Aorta (tissue), 5 donors: ENCODE measurements around the gene PPP1R15A. TPM values are rescaled to one million over a fixed set of nuclear protein-coding genes. Genes with fewer than 3 reads are reported as not detected.

ENCODE experiments used
- ATAC-seq: fragments of 200-7000 bp; cut with Tn5 transposase; one replicate; pipeline ENCODE4 v1.9.1; 2022; ENCODE audit warnings: moderate library complexity; ENCODE audit not compliant: low FRiP score
- DNase-seq, 2 donors: peaks; one replicate each; pipeline ENCODE4 v3.0.0-alpha.2; 2020
- H3K27ac ChIP-seq, 2 donors: one replicate each; pipeline ENCODE4 v1.5.1; 2013; ENCODE audit warnings: low read length in 2 of 2, mild to moderate bottlenecking in 2 of 2, moderate library complexity in 2 of 2, control low read depth in 1 of 2, inconsistent platforms in 1 of 2, low read depth in 1 of 2
- H3K27me3 ChIP-seq, 2 donors: one replicate each; pipeline ENCODE4 v1.6.1; 2013; ENCODE audit warnings: control low read depth in 1 of 2, low read length in 1 of 2, mild to moderate bottlenecking in 1 of 2, moderate library complexity in 1 of 2; ENCODE audit not compliant: insufficient read depth in 2 of 2, control insufficient read depth in 1 of 2
- H3K36me3 ChIP-seq, 2 donors: one replicate each; pipeline ENCODE4 v1.6.1; 2013; ENCODE audit warnings: control low read depth in 1 of 2, low read length in 1 of 2, mild to moderate bottlenecking in 1 of 2; ENCODE audit not compliant: insufficient read depth in 2 of 2, control insufficient read depth in 1 of 2
- H3K4me1 ChIP-seq, 2 donors: one replicate each; pipeline ENCODE4 v1.6.1; 2013; ENCODE audit warnings: low read length in 2 of 2, control low read depth in 1 of 2, mild to moderate bottlenecking in 1 of 2, moderate library complexity in 1 of 2; ENCODE audit not compliant: insufficient read depth in 2 of 2, control insufficient read depth in 1 of 2
- H3K4me3 ChIP-seq, 2 donors: one replicate each; pipeline ENCODE4 v1.5.1; 2013; ENCODE audit warnings: low read length in 2 of 2, control low read depth in 1 of 2, mild to moderate bottlenecking in 1 of 2
- H3K9me3 ChIP-seq: one replicate; pipeline ENCODE4 v1.6.1; 2013; ENCODE audit warnings: mild to moderate bottlenecking, low read length; ENCODE audit not compliant: control insufficient read depth
- WGBS, 2 donors: extraction: QIAGEN DNeasy Blood & Tissue Kit; methylation state at CpG; one replicate each; pipeline ENCODE4 v1.1.7; 2013; 5-methylcytosine and 5-hydroxymethylcytosine counted together
- intact Hi-C, 2 donors: fragments of 100-400 bp; cut with DNase I; formaldehyde crosslinking; loops; one replicate each; pipeline versions ENCODE4 v1.14.2 to v1.15.0; 2022
- polyA plus RNA-seq, 2 donors: library from polyadenylated mRNA; stranded (reverse); fragments of 200-250 nt; gene quantifications; one replicate each; pipeline ENCODE4 v1.2.3, GENCODE V29; 2013
- total RNA-seq, 2 donors: library from RNA; stranded (reverse); fragmentation: NEBNext Ultra II Directional; extraction: Animal tissue kit (Norgen Biotek cat#: 25700); gene quantifications; one replicate each; pipeline ENCODE4 v1.2.1, GENCODE V29; 2021
- donor health status: healthy with polysubstance abuse.
- donor health status: Bipolar disorder and iron deficiency.
- donor health status: DM: no; HTN: no; CAD: no.
- donor health status: DM: no; HTN: no; CAD: no.
- donor health status: DM: yes; HTN: yes; CAD: no.

The PPP1R15A gene
- total and polyA plus RNA-seq, 4 donors: 57.2 to 182 (median 80.1) TPM

DNA sequence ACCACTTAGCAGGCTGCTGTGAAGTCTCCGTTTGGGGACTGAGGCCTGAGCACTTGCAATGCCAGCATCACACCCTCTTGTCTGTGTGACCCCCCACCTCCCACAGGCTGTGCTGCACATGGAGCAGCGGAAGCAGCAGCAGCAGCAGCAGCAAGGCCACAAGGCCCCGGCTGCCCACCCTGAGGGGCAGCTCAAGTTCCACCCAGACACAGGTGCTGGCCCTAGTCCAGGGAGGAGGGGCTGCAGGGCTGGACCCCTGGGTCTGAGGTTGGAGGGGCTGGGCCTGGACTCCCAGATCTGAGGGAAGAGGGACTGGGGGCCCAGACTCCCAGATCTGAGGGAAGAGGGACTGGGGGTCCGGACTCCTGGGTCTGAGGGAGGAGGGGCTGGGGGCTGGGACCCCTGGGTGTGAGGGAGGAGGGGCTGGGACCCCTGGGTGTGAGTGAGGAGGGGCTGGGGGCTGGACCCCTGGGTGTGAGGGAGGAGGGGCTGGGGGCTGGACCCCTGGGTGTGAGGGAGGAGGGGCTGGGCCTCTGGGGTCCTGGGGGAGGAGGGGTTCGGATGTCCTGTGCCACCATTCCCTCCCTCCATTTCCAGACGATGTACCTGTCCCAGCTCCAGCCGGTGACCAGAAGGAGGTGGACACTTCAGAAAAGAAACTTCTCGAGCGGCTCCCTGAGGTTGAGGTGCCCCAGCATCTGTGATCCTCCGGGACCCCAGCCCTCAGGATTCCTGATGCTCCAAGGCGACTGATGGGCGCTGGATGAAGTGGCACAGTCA lies 49.7 kb downstream of the PPP1R15A start:
- H3K4me1 ChIP-seq: no peaks in the 10 kb centered on the region
- H3K36me3 ChIP-seq: no peaks in the 10 kb centered on the region
- H3K4me3 ChIP-seq: no peak overlapping the region
- DNase-seq: no peak
- WGBS, 2 donors: 87 to 94% methylated on average over 10 to 12 of the region's 12 CpGs
- H3K27me3 ChIP-seq: no peaks in the 10 kb centered on the region
- no peak for ATAC-seq
- intact Hi-C loops: no loop called here
- H3K9me3 ChIP-seq: no peaks in the 10 kb centered on the region
- no peak overlapping the region for H3K27ac ChIP-seq

DNA sequence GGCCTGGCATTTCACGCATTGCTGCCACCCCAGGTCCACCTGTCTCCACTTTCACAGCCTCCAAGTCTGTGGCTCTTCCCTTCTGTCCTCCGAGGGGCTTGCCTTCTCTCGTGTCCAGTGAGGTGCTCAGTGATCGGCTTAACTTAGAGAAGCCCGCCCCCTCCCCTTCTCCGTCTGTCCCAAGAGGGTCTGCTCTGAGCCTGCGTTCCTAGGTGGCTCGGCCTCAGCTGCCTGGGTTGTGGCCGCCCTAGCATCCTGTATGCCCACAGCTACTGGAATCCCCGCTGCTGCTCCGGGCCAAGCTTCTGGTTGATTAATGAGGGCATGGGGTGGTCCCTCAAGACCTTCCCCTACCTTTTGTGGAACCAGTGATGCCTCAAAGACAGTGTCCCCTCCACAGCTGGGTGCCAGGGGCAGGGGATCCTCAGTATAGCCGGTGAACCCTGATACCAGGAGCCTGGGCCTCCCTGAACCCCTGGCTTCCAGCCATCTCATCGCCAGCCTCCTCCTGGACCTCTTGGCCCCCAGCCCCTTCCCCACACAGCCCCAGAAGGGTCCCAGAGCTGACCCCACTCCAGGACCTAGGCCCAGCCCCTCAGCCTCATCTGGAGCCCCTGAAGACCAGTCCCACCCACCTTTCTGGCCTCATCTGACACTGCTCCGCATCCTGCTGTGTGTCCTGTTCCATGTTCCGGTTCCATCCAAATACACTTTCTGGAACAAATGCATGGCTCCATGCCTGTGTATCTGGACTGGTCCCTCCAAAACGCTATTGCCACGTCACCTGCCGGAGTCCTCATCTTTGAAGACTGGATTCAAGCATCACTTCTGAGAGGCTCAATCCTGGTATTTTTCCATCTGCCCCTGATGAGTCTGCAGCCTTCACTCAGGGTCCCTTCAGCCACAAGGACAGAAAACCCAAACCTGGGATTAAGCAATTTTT lies 50.6 kb downstream of the PPP1R15A start:
- no peaks in the 10 kb centered on the region for H3K9me3 ChIP-seq
- no peaks in the 10 kb centered on the region for H3K27me3 ChIP-seq
- no peaks in the 10 kb centered on the region for H3K36me3 ChIP-seq
- no peaks in the 10 kb centered on the region for H3K4me1 ChIP-seq
- H3K4me3 ChIP-seq: no peak overlapping the region
- intact Hi-C loops: no loop called here
- DNase-seq (no peak), ATAC-seq (no peak)
- 76 to 79% methylated on average over 18 of the region's 18 CpGs for WGBS, 2 donors
- H3K27ac ChIP-seq: no peak overlapping the region

DNA sequence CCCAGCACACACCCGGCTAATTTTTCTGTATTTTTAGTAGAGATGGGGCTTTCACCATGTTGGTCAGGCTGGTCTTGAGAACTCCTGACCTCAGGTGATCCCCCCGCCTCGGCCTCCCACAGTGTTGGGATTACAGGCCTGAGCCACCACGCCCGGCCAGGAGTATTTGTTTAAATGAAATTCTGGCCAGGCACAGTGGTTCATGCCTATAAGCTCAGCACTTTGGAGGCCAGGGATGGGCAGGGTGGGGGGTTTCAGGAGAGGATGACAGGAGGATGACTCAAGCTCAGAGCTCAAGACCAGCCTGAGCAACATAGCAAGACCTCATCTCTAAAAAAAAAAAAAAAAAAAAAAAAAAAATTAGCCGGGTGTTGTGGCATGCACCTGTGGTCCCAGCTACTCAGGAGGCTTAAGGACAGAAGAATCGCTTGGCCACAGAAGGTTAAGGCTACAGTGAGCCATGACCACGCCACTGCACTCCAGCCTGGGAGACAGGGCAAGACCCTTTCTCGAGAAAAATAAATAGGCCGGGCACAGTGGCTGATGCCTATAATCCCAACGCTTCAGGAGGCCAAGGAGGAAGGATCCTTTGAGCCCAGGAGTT lies 53.1 kb downstream of the PPP1R15A start:
- intact Hi-C loops: loop anchor here in 1 of 2 donors (5.0 kb wide), 1 partner anchor 37 kb away; no protein-coding TSS in a partner anchor
- Histone ChIP-seq H3K36me3 (no peaks in the 10 kb centered on the region), H3K27ac (no peak overlapping the region), H3K4me3 (no peak overlapping the region), H3K9me3 (no peaks in the 10 kb centered on the region), H3K4me1 (no peaks in the 10 kb centered on the region), H3K27me3 (no peaks in the 10 kb centered on the region)
- WGBS, 2 donors: 78 to 88% methylated on average over 11 of the region's 11 CpGs
- DNase-seq (no peak), ATAC-seq (no peak)

Other genes starting within 250 kb of the PPP1R15A start
Only the 30 nearest of the 32 such genes appear.
- gene DBP, start 235.0 kb upstream of the PPP1R15A start, total RNA-seq: 10 to 100 TPM in 1 of 2 donors, 1 to 10 TPM in 1; 1.5 to 10.7 TPM
- gene DBP, start 235.0 kb upstream of the PPP1R15A start, polyA plus RNA-seq: 1 to 10 TPM; 5.3 to 6.8 TPM
- 10 to 100 TPM in 1 of 2 donors, 1 to 10 TPM in 1; 6.4 to 12.0 TPM for gene CA11, start 226.2 kb upstream of the PPP1R15A start, total RNA-seq
- 10 to 100 TPM; 13.9 to 59.5 TPM for gene CA11, start 226.2 kb upstream of the PPP1R15A start, polyA plus RNA-seq
- under 1 TPM; 0.52 to 0.96 TPM for gene NTN5, start 199.4 kb upstream of the PPP1R15A start, total RNA-seq
- gene NTN5, start 199.4 kb upstream of the PPP1R15A start, polyA plus RNA-seq: 1 to 10 TPM in 1 of 2 donors, not detected in 1; 2.0 TPM
- not detected for gene FUT2, start 176.4 kb upstream of the PPP1R15A start, total RNA-seq
- 1 to 10 TPM in 1 of 2 donors, not detected in 1; 2.8 TPM for gene FUT2, start 176.4 kb upstream of the PPP1R15A start, polyA plus RNA-seq
- gene MAMSTR, start 152.7 kb upstream of the PPP1R15A start, total RNA-seq: 1 to 10 TPM in 1 of 2 donors, under 1 TPM in 1; 0.58 to 3.7 TPM
- 1 to 10 TPM in 1 of 2 donors, under 1 TPM in 1; 1.00 to 3.3 TPM for gene MAMSTR, start 152.7 kb upstream of the PPP1R15A start, polyA plus RNA-seq
- gene RASIP1, start 131.8 kb upstream of the PPP1R15A start, total RNA-seq: 10 to 100 TPM; 15.4 to 31.2 TPM
- gene RASIP1, start 131.8 kb upstream of the PPP1R15A start, polyA plus RNA-seq: 1 to 10 TPM; 1.8 to 3.4 TPM
- 1 to 10 TPM in 1 of 2 donors, under 1 TPM in 1; 0.66 to 1.6 TPM for gene IZUMO1, start 125.5 kb upstream of the PPP1R15A start, total RNA-seq
- under 1 TPM in 1 of 2 donors, not detected in 1; 0.10 TPM for gene IZUMO1, start 125.5 kb upstream of the PPP1R15A start, polyA plus RNA-seq
- gene FUT1, start 119.8 kb upstream of the PPP1R15A start, total RNA-seq: 1 to 10 TPM; 2.3 to 4.4 TPM
- under 1 TPM in 1 of 2 donors, not detected in 1; 0.05 TPM for gene FUT1, start 119.8 kb upstream of the PPP1R15A start, polyA plus RNA-seq
- not detected for gene FGF21, start 116.9 kb upstream of the PPP1R15A start, total RNA-seq
- not detected for gene FGF21, start 116.9 kb upstream of the PPP1R15A start, polyA plus RNA-seq
- gene BCAT2, start 61.4 kb upstream of the PPP1R15A start, total RNA-seq: 10 to 100 TPM; 22.4 to 29.5 TPM
- 10 to 100 TPM; 22.5 to 61.6 TPM for gene BCAT2, start 61.4 kb upstream of the PPP1R15A start, polyA plus RNA-seq
- 10 to 100 TPM; 13.7 to 16.1 TPM for gene HSD17B14, start 35.9 kb upstream of the PPP1R15A start, total RNA-seq
- 10 to 100 TPM; 14.3 to 18.9 TPM for gene HSD17B14, start 35.9 kb upstream of the PPP1R15A start, polyA plus RNA-seq
- gene PLEKHA4, start 3.8 kb upstream of the PPP1R15A start, total RNA-seq: 10 to 100 TPM; 94.9 to 97.2 TPM
- 100 to 1,000 TPM; 193 to 223 TPM for gene PLEKHA4, start 3.8 kb upstream of the PPP1R15A start, polyA plus RNA-seq
- 1 to 10 TPM in 1 of 2 donors, under 1 TPM in 1; 0.84 to 1.3 TPM for gene TULP2, start 26.3 kb downstream of the PPP1R15A start, total RNA-seq
- gene TULP2, start 26.3 kb downstream of the PPP1R15A start, polyA plus RNA-seq: not detected
- 100 to 1,000 TPM; 276 to 380 TPM for gene NUCB1, start 27.9 kb downstream of the PPP1R15A start, total RNA-seq
- 100 to 1,000 TPM in 1 of 2 donors, 10 to 100 TPM in 1; 82.9 to 375 TPM for gene NUCB1, start 27.9 kb downstream of the PPP1R15A start, polyA plus RNA-seq
- under 1 TPM in 1 of 2 donors, not detected in 1; 0.84 TPM for gene DHDH, start 61.3 kb downstream of the PPP1R15A start, total RNA-seq
- gene DHDH, start 61.3 kb downstream of the PPP1R15A start, polyA plus RNA-seq: 1 to 10 TPM in 1 of 2 donors, not detected in 1; 1.3 TPM
- gene BAX, start 82.5 kb downstream of the PPP1R15A start, total RNA-seq: 10 to 100 TPM; 69.6 to 79.9 TPM
- 10 to 100 TPM; 81.4 to 83.9 TPM for gene BAX, start 82.5 kb downstream of the PPP1R15A start, polyA plus RNA-seq
- 1,000 to 10,000 TPM; 3,184 to 3,823 TPM for gene FTL, start 92.9 kb downstream of the PPP1R15A start, total RNA-seq
- over 10,000 TPM in 1 of 2 donors, 1,000 to 10,000 TPM in 1; 6,798 to 17,889 TPM for gene FTL, start 92.9 kb downstream of the PPP1R15A start, polyA plus RNA-seq
- gene GYS1, start 120.9 kb downstream of the PPP1R15A start, total RNA-seq: 10 to 100 TPM; 47.5 to 61.9 TPM
- gene GYS1, start 120.9 kb downstream of the PPP1R15A start, polyA plus RNA-seq: 10 to 100 TPM; 21.5 to 31.7 TPM
- gene RUVBL2, start 121.5 kb downstream of the PPP1R15A start, total RNA-seq: 10 to 100 TPM; 28.9 to 42.1 TPM
- 10 to 100 TPM; 34.6 to 62.2 TPM for gene RUVBL2, start 121.5 kb downstream of the PPP1R15A start, polyA plus RNA-seq
- gene LHB, start 144.7 kb downstream of the PPP1R15A start, total RNA-seq: under 1 TPM in 1 of 2 donors, not detected in 1; 0.84 TPM
- 1 to 10 TPM; 1.8 to 2.2 TPM for gene LHB, start 144.7 kb downstream of the PPP1R15A start, polyA plus RNA-seq
- not detected for gene CGB3, start 151.9 kb downstream of the PPP1R15A start, total RNA-seq
- not detected for gene CGB3, start 151.9 kb downstream of the PPP1R15A start, polyA plus RNA-seq
- not detected for gene CGB2, start 159.5 kb downstream of the PPP1R15A start, total RNA-seq
- 1 to 10 TPM in 1 of 2 donors, not detected in 1; 1.1 TPM for gene CGB2, start 159.5 kb downstream of the PPP1R15A start, polyA plus RNA-seq
- gene CGB1, start 164.5 kb downstream of the PPP1R15A start, total RNA-seq: not detected
- gene CGB1, start 164.5 kb downstream of the PPP1R15A start, polyA plus RNA-seq: not detected
- not detected for gene CGB5, start 171.4 kb downstream of the PPP1R15A start, total RNA-seq
- not detected for gene CGB5, start 171.4 kb downstream of the PPP1R15A start, polyA plus RNA-seq
- not detected for gene CGB8, start 176.7 kb downstream of the PPP1R15A start, total RNA-seq
- gene CGB8, start 176.7 kb downstream of the PPP1R15A start, polyA plus RNA-seq: not detected
- gene CGB7, start 185.3 kb downstream of the PPP1R15A start, total RNA-seq: not detected
- not detected for gene CGB7, start 185.3 kb downstream of the PPP1R15A start, polyA plus RNA-seq
- not detected for gene NTF4, start 192.4 kb downstream of the PPP1R15A start, total RNA-seq
- gene NTF4, start 192.4 kb downstream of the PPP1R15A start, polyA plus RNA-seq: not detected
- gene KCNA7, start 200.3 kb downstream of the PPP1R15A start, total RNA-seq: not detected
- gene KCNA7, start 200.3 kb downstream of the PPP1R15A start, polyA plus RNA-seq: not detected
- 100 to 1,000 TPM; 170 to 249 TPM for gene SNRNP70, start 213.0 kb downstream of the PPP1R15A start, total RNA-seq
- gene SNRNP70, start 213.0 kb downstream of the PPP1R15A start, polyA plus RNA-seq: 100 to 1,000 TPM in 1 of 2 donors, 10 to 100 TPM in 1; 54.5 to 694 TPM
- 1 to 10 TPM; 8.4 to 9.7 TPM for gene LIN7B, start 241.9 kb downstream of the PPP1R15A start, total RNA-seq
- gene LIN7B, start 241.9 kb downstream of the PPP1R15A start, polyA plus RNA-seq: 10 to 100 TPM in 1 of 2 donors, 1 to 10 TPM in 1; 7.6 to 24.1 TPM